Liver (tissue), 9 donors: Measurements from ENCODE around the gene CUX1. TPM values are rescaled to one million over a fixed set of nuclear protein-coding genes. Genes with fewer than 3 reads are reported as not detected.

Experiments
- DNase-seq: peaks from one replicate; pipeline ENCODE4 v3.0.0-alpha.2; 2017; ENCODE audit warnings: low spot score
- H3K27ac ChIP-seq, 2 donors: one replicate each; pipeline ENCODE4 v1.7.0; 2013; ENCODE audit warnings: inconsistent platforms in 2 of 2, low read length in 2 of 2, control low read depth in 1 of 2, low read depth in 1 of 2, mild to moderate bottlenecking in 1 of 2
- H3K27me3 ChIP-seq, 4 donors: one replicate each; pipeline versions ENCODE4 v1.6.1 to v1.7.0; 2013; ENCODE audit warnings: low read length in 3 of 4, inconsistent platforms in 1 of 4, mild to moderate bottlenecking in 1 of 4, moderate library complexity in 1 of 4; ENCODE audit not compliant: control insufficient read depth in 4 of 4, insufficient read depth in 4 of 4
- H3K36me3 ChIP-seq, 4 donors: one replicate each; pipeline versions ENCODE4 v1.6.1 to v1.7.0; 2013; ENCODE audit warnings: low read length in 3 of 4, mild to moderate bottlenecking in 3 of 4, low read depth in 1 of 4, moderate library complexity in 1 of 4; ENCODE audit not compliant: control insufficient read depth in 4 of 4, insufficient read depth in 3 of 4
- H3K4me1 ChIP-seq, 4 donors: one replicate each; pipeline versions ENCODE4 v1.6.1 to v1.7.0; 2013; ENCODE audit warnings: low read length in 3 of 4, mild to moderate bottlenecking in 3 of 4, moderate library complexity in 1 of 4; ENCODE audit not compliant: control insufficient read depth in 4 of 4, insufficient read depth in 4 of 4
- H3K4me3 ChIP-seq, 3 donors: one replicate each; pipeline versions ENCODE4 v1.6.1 to v1.7.0; 2013; ENCODE audit warnings: low read length in 3 of 3, control low read depth in 1 of 3, low read depth in 1 of 3, mild to moderate bottlenecking in 1 of 3
- H3K9ac ChIP-seq, 2 donors: one replicate each; pipeline ENCODE4 v1.7.0; 2013; ENCODE audit warnings: low read length in 2 of 2, mild to moderate bottlenecking in 2 of 2, moderate library complexity in 2 of 2, control low read depth in 1 of 2, low read depth in 1 of 2
- H3K9me3 ChIP-seq, 4 donors: one replicate each; pipeline versions ENCODE4 v1.6.1 to v1.7.0; 2013; ENCODE audit warnings: low read length in 3 of 4; ENCODE audit not compliant: control insufficient read depth in 4 of 4
- ATF3 ChIP-seq: IDR thresholded peaks from 2 replicates; pipeline ENCODE4 v1.6.1; 2016; ENCODE audit warnings: antibody characterized with exemption
- CTCF ChIP-seq: fragments of 150-350 bp; IDR thresholded peaks from 2 replicates; pipeline ENCODE4 v1.5.1; 2017; ENCODE audit warnings: improper control_type of control experiment, low read depth, low read length; ENCODE audit not compliant: missing input control
- EGR1 ChIP-seq, 2 donors: IDR thresholded peaks; 2 replicates each; pipeline ENCODE4 v1.6.1; 2016 to 2018; ENCODE audit warnings: antibody characterized with exemption in 2 of 2, low read depth in 2 of 2
- FOXA1 ChIP-seq: IDR thresholded peaks from 2 replicates; pipeline ENCODE4 v1.6.1; 2016; ENCODE audit warnings: antibody characterized with exemption
- GABPA ChIP-seq, 2 donors: IDR thresholded peaks in 1 of 2; conservative IDR thresholded peaks in 1 of 2; 2 replicates each; pipeline ENCODE4 v1.6.1; 2016; ENCODE audit warnings: antibody characterized with exemption in 2 of 2, mild to moderate bottlenecking in 1 of 2, moderate library complexity in 1 of 2
- HNF4A ChIP-seq, 2 donors: conservative IDR thresholded peaks; 2 replicates each; pipeline ENCODE4 v1.6.1; 2016; ENCODE audit warnings: antibody characterized with exemption in 2 of 2, mild to moderate bottlenecking in 2 of 2
- HNF4G ChIP-seq: IDR thresholded peaks from 2 replicates; pipeline ENCODE4 v1.6.1; 2016; ENCODE audit warnings: antibody characterized with exemption
- JUND ChIP-seq, 2 donors: IDR thresholded peaks; 2 replicates each; pipeline ENCODE4 v1.6.1; 2016; ENCODE audit warnings: antibody characterized with exemption in 2 of 2
- MAX ChIP-seq: IDR thresholded peaks from 2 replicates; pipeline ENCODE4 v1.6.1; 2016; ENCODE audit warnings: antibody characterized with exemption
- NR2F2 ChIP-seq: IDR thresholded peaks from 2 replicates; pipeline ENCODE4 v1.6.1; 2016; ENCODE audit warnings: antibody characterized with exemption
- RAD21 ChIP-seq, 2 donors: IDR thresholded peaks; 2 replicates each; pipeline ENCODE4 v1.6.1; 2016; ENCODE audit warnings: antibody characterized with exemption in 2 of 2, mild to moderate bottlenecking in 2 of 2
- REST ChIP-seq: IDR thresholded peaks from 2 replicates; pipeline ENCODE4 v1.6.1; 2016; ENCODE audit warnings: antibody characterized with exemption, mild to moderate bottlenecking
- SP1 ChIP-seq: IDR thresholded peaks from 2 replicates; pipeline ENCODE4 v1.6.1; 2018; ENCODE audit warnings: antibody characterized with exemption, mild to moderate bottlenecking
- TAF1 ChIP-seq: conservative IDR thresholded peaks from 2 replicates; pipeline ENCODE4 v1.6.1; 2016; ENCODE audit warnings: antibody characterized with exemption, mild to moderate bottlenecking
- YY1 ChIP-seq: IDR thresholded peaks from 2 replicates; pipeline ENCODE4 v1.6.1; 2016; ENCODE audit warnings: antibody characterized with exemption, mild to moderate bottlenecking
- ZBTB33 ChIP-seq: IDR thresholded peaks from 2 replicates; pipeline ENCODE4 v1.6.1; 2016; ENCODE audit warnings: antibody characterized with exemption
- WGBS: extraction: QIAGEN DNeasy Blood & Tissue Kit; methylation state at CpG from one replicate; pipeline ENCODE4 v1.1.7; 2013; 5-methylcytosine and 5-hydroxymethylcytosine counted together
- polyA plus RNA-seq, 2 donors: library from polyadenylated mRNA; stranded (reverse) in 1 of 2; unstranded in 1 of 2; fragments of 200-250 nt in 1 of 2; fragments of >200 nt in 1 of 2; fragmentation: Nextera tagmentation in 1 of 2; extraction: Ambion mirVana in 1 of 2; gene quantifications; one replicate each; pipeline versions ENCODE4 v1.2.1 to v1.2.3, GENCODE V29; 2013 to 2015
- total RNA-seq, 2 donors: library from RNA; depleted of rRNA; stranded (reverse); fragments of >200 nt; gene quantifications; one replicate each; pipeline ENCODE4 v1.2.3, GENCODE V29; 2014
- donor health status: healthy.
- donor health status: healthy.
- donor health status: healthy.
- donor health status: healthy.
- donor health status: healthy.

Gene CUX1
- total and polyA plus RNA-seq, 4 donors, result 18.6 to 40.6 (median 21.4) TPM

GRCh38 chr7:102004848-102005247 is 187.4 kb downstream of the CUX1 start:
- Histone ChIP-seq H3K36me3 (no peaks in the 10 kb centered on the region), H3K27me3 (no peaks in the 10 kb centered on the region), H3K27ac (no peak overlapping the region), H3K9me3 (no peaks in the 10 kb centered on the region), H3K9ac (no peak overlapping the region), H3K4me1 (no peaks in the 10 kb centered on the region), H3K4me3 (no peak overlapping the region)
- 92% methylated on average over 7 of the region's 7 CpGs for WGBS
- TF ChIP-seq JUND (IDR thresholded peaks at IDR 0.05) (no peak), SP1 (no peak), ATF3 (no peak), CTCF (no peak), FOXA1 (no peak), HNF4A (conservative IDR thresholded peaks at IDR 0.05) (no peak), REST (no peak), GABPA (IDR thresholded peaks at IDR 0.05 in 1 of 2, conservative IDR thresholded peaks at IDR 0.05 in 1 of 2) (no peak), TAF1 (no peak), YY1 (no peak), MAX (no peak)
- no peak for DNase-seq

- Histone ChIP-seq H3K4me1 (no peaks in the 10 kb centered on the region), H3K9me3 (no peaks in the 10 kb centered on the region), H3K9ac (no peak overlapping the region), H3K27me3 (no peaks in the 10 kb centered on the region), H3K4me3 (no peak overlapping the region), H3K27ac (no peak overlapping the region), H3K36me3 (no peaks in the 10 kb centered on the region)
- WGBS, result 95% methylated on average over 23 of the region's 23 CpGs
- DNase-seq, result no peak
- TF ChIP-seq CTCF (no peak), YY1 (no peak), NR2F2 (no peak), RAD21 (IDR thresholded peaks at IDR 0.05) (no peak), HNF4A (conservative IDR thresholded peaks at IDR 0.05) (no peak), HNF4G (no peak), GABPA (IDR thresholded peaks at IDR 0.05 in 1 of 2, conservative IDR thresholded peaks at IDR 0.05 in 1 of 2) (no peak), SP1 (no peak), TAF1 (no peak), REST (no peak), ATF3 (no peak), ZBTB33 (no peak), MAX (no peak), EGR1 (IDR thresholded peaks at IDR 0.05; ENCODE audit: low read depth in 2 of 2) (no peak)
Measured at GRCh38 chr7:102005933-102006480, 188.6 kb downstream of the CUX1 start.
